ENCODE data around the gene FUT6. TPM values are rescaled to one million over a fixed set of nuclear protein-coding genes. Genes with fewer than 3 reads are reported as not detected.

FUT6 gene
- total RNA-seq, 4 donors from 2014 or later, result not detected

- no peaks in the 10 kb centered on the region for H3K27me3 ChIP-seq
- peaks cover 5 to 33% of the 10 kb centered on the region in 2 donors for H3K4me1 ChIP-seq
- H3K4me3 ChIP-seq (replicated peaks in 1 of 3), result no peak overlapping the region
- H3K9me3 ChIP-seq, result no peaks in the 10 kb centered on the region
- DNase-seq, result no peak
- no peaks in the 10 kb centered on the region for H3K36me3 ChIP-seq
- TF ChIP-seq CTCF (IDR thresholded peaks at IDR 0.05) (no peak), POLR2A (IDR thresholded peaks at IDR 0.05) (no peak)
- intact Hi-C loops (cut with DNase I), result no loop called here
- 87 to 88% methylated on average over 10 of the region's 10 CpGs for WGBS, 2 donors
- H3K27ac ChIP-seq, result no peak overlapping the region
Observed at GRCh38 chr19:5824751-5825150, 14.8 kb downstream of the FUT6 start.

GRCh38 chr19:5823579-5824281 lies 15.8 kb downstream of the FUT6 start:
- H3K27me3 ChIP-seq, result no peaks in the 10 kb centered on the region
- no peak for TF ChIP-seq CTCF (IDR thresholded peaks at IDR 0.05)
- TF ChIP-seq POLR2A (IDR thresholded peaks at IDR 0.05), result no peak
- 85% methylated on average over 25 to 29 of the region's 30 CpGs for WGBS, 2 donors
- H3K9me3 ChIP-seq, result no peaks in the 10 kb centered on the region
- no peak overlapping the region for H3K4me3 ChIP-seq (replicated peaks in 1 of 3)
- no peak overlapping the region for H3K27ac ChIP-seq
- DNase-seq, result no peak
- H3K4me1 ChIP-seq, result peaks cover 5 to 23% of the 10 kb centered on the region in 2 donors
- no peaks in the 10 kb centered on the region for H3K36me3 ChIP-seq
- intact Hi-C loops (cut with DNase I), result no loop called here

- WGBS, 2 donors, result 40 to 51% methylated on average over 14 to 30 of the region's 30 CpGs
- H3K9me3 ChIP-seq, result no peaks in the 10 kb centered on the region
- peaks cover 0 to 17% of the 10 kb centered on the region in 2 donors for H3K4me1 ChIP-seq
- no peak overlapping the region for H3K27ac ChIP-seq
- no peak for DNase-seq
- intact Hi-C loops (cut with DNase I), result no loop called here
- H3K27me3 ChIP-seq, result no peaks in the 10 kb centered on the region
- TF ChIP-seq CTCF (IDR thresholded peaks at IDR 0.05), result no peak
- no peak for TF ChIP-seq POLR2A (IDR thresholded peaks at IDR 0.05)
- H3K4me3 ChIP-seq (replicated peaks in 1 of 3), result no peak overlapping the region
- H3K36me3 ChIP-seq, result no peaks in the 10 kb centered on the region
Observed at GRCh38 chr19:5822181-5822844, 17.2 kb downstream of the FUT6 start.

- Histone ChIP-seq H3K4me3 (replicated peaks in 1 of 3) (no peak overlapping the region), H3K9me3 (no peaks in the 10 kb centered on the region), H3K27me3 (no peaks in the 10 kb centered on the region), H3K36me3 (no peaks in the 10 kb centered on the region), H3K4me1 (peaks cover 0 to 10% of the 10 kb centered on the region in 2 donors), H3K27ac (no peak overlapping the region)
- TF ChIP-seq POLR2A (IDR thresholded peaks at IDR 0.05) (no peak), CTCF (IDR thresholded peaks at IDR 0.05) (no peak)
- intact Hi-C loops (cut with DNase I), result no loop called here
- WGBS, 2 donors, result 62 to 65% methylated on average over 8 of the region's 8 CpGs
- DNase-seq, result no peak
Observed at GRCh38 chr19:5821521-5822180, 17.9 kb downstream of the FUT6 start.

- H3K27me3 ChIP-seq, result no peaks in the 10 kb centered on the region
- no peak overlapping the region for H3K4me3 ChIP-seq (replicated peaks in 1 of 3)
- H3K36me3 ChIP-seq, result no peaks in the 10 kb centered on the region
- TF ChIP-seq CTCF (IDR thresholded peaks at IDR 0.05) (no peak), POLR2A (IDR thresholded peaks at IDR 0.05) (no peak)
- DNase-seq, result no peak
- 57 to 76% methylated on average over 6 of the region's 6 CpGs for WGBS, 2 donors
- peaks cover 0 to 6% of the 10 kb centered on the region in 2 donors for H3K4me1 ChIP-seq
- intact Hi-C loops (cut with DNase I), result no loop called here
- no peaks in the 10 kb centered on the region for H3K9me3 ChIP-seq
- no peak overlapping the region for H3K27ac ChIP-seq
Observed at GRCh38 chr19:5820785-5821184, 18.7 kb downstream of the FUT6 start.

All from thyroid gland (tissue), 4 donors.